GM06990 (cell line): ENCODE measurements around the gene EIF4A2.

Source experiments
- DNase-seq: peaks from one replicate; pipeline ENCODE4 v3.0.0-alpha.2; 2011; ENCODE audit not compliant: insufficient read length; ENCODE audit errors: extremely low read depth
- H3K27me3 ChIP-seq: replicated peaks from 2 replicates; pipeline ENCODE4 v1.6.0; 2011; ENCODE audit warnings: low read length; ENCODE audit not compliant: control insufficient read depth, insufficient read depth
- H3K36me3 ChIP-seq: 2 replicates; pipeline ENCODE4 v1.5.1; 2011; ENCODE audit warnings: low read length; ENCODE audit not compliant: control insufficient read depth, insufficient read depth
- H3K4me3 ChIP-seq: replicated peaks from 2 replicates; pipeline ENCODE4 v1.5.1; 2011; ENCODE audit warnings: low read depth, mild to moderate bottlenecking, control low read depth, low read length
- TF ChIP-seq, protein P1 (sequence below): IDR thresholded peaks from 2 replicates; pipeline ENCODE4 v1.5.1; 2011; ENCODE audit warnings: low read length, control low read depth, mild to moderate bottlenecking, inconsistent platforms; ENCODE audit not compliant: insufficient read depth, poor library complexity, severe bottlenecking

The EIF4A2 gene

DNA sequence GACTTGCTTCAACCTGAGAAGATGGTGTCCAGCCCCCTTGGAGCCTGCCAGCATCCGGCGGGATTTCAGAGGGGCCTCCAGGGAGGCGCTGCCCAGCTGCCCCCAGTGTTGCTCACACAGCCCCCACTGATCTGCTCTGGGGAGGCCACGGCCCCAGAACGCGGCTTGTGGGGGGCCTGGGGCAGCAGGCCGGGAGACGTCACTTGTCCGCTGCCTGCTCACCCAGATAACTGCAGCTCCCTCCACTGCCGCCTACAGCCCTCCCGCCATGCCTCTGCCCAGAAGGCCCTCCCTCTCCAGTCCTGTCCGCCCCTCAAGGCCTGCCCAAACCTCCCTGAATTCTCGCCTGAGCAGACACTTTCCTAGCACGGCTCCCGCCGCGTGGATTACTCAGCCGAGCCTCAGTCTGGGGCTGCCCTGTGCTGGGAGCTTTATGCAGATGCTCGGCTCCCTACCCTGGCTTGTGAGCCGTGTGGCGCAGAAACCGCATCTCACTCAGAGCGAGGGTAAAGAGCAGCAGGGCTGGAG lies 42.0 kb downstream of the EIF4A2 start:
- peaks cover 5% of the 10 kb centered on the region for H3K27me3 ChIP-seq
- no peaks in the 10 kb centered on the region for H3K36me3 ChIP-seq
- H3K4me3 ChIP-seq: no peak overlapping the region
- TF ChIP-seq, protein P1, sequence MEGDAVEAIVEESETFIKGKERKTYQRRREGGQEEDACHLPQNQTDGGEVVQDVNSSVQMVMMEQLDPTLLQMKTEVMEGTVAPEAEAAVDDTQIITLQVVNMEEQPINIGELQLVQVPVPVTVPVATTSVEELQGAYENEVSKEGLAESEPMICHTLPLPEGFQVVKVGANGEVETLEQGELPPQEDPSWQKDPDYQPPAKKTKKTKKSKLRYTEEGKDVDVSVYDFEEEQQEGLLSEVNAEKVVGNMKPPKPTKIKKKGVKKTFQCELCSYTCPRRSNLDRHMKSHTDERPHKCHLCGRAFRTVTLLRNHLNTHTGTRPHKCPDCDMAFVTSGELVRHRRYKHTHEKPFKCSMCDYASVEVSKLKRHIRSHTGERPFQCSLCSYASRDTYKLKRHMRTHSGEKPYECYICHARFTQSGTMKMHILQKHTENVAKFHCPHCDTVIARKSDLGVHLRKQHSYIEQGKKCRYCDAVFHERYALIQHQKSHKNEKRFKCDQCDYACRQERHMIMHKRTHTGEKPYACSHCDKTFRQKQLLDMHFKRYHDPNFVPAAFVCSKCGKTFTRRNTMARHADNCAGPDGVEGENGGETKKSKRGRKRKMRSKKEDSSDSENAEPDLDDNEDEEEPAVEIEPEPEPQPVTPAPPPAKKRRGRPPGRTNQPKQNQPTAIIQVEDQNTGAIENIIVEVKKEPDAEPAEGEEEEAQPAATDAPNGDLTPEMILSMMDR: no peak
- DNase-seq: no peak

- TF ChIP-seq, protein P1: no peak
- Histone ChIP-seq H3K27me3 (peaks cover 5% of the 10 kb centered on the region), H3K36me3 (no peaks in the 10 kb centered on the region), H3K4me3 (no peak overlapping the region)
- DNase-seq: no peak
Measured at GRCh38 chr3:186825872-186826409, 42.6 kb downstream of the EIF4A2 start.

GRCh38 chr3:186826410-186826975 lies 43.1 kb downstream of the EIF4A2 start:
- no peak for DNase-seq
- H3K27me3 ChIP-seq: peaks cover 5% of the 10 kb centered on the region
- H3K36me3 ChIP-seq: no peaks in the 10 kb centered on the region
- TF ChIP-seq, protein P1: no peak
- H3K4me3 ChIP-seq: no peak overlapping the region

GRCh38 chr3:186826976-186827857 lies 43.8 kb downstream of the EIF4A2 start:
- peak; percentile 87 for DNase-seq
- TF ChIP-seq, protein P1: no peak
- peak overlapping the region; percentile 55 for H3K4me3 ChIP-seq
- H3K27me3 ChIP-seq: peaks cover 5% of the 10 kb centered on the region
- no peaks in the 10 kb centered on the region for H3K36me3 ChIP-seq

- peaks cover 5% of the 10 kb centered on the region for H3K27me3 ChIP-seq
- no peak overlapping the region for H3K4me3 ChIP-seq
- H3K36me3 ChIP-seq: no peaks in the 10 kb centered on the region
- DNase-seq: no peak
- TF ChIP-seq, protein P1: no peak
Measured at GRCh38 chr3:186828340-186828739, 45.0 kb downstream of the EIF4A2 start.
